Tibial nerve (tissue), 4 donors: Measurements from ENCODE around the gene IGF2BP3.

Experiments used
- CTCF ChIP-seq, 5 experiments: fragments of 200-600 bp in 3 of 5; fragments of 450-650 bp in 2 of 5; sonication (generic) in 3 of 5; IDR thresholded peaks; one replicate each; pipeline ENCODE4 v1.5.1; 2016 to 2019; ENCODE audit warnings: antibody characterized with exemption in 5 of 5, mild to moderate bottlenecking in 3 of 5, moderate library complexity in 2 of 5
- EP300 ChIP-seq, 2 donors: sonication (generic); formaldehyde crosslinking; IDR thresholded peaks; one replicate each; pipeline ENCODE4 v1.6.1; 2017; ENCODE audit warnings: antibody characterized with exemption in 2 of 2, mild to moderate bottlenecking in 1 of 2

- TF ChIP-seq EP300 (IDR thresholded peaks at IDR 0.05) (no peak), CTCF (IDR thresholded peaks at IDR 0.05) (no peak)
Measured at GRCh38 chr7:23358152-23358674, 112.1 kb downstream of the IGF2BP3 start.
